ENCODE measurements around the gene TDRD7. TPM values are rescaled to one million over a fixed set of nuclear protein-coding genes. Genes with fewer than 3 reads are reported as not detected.

Gene TDRD7
- total and polyA plus RNA-seq, 9 of the 15 experiments (the other 6 are each of a cell fraction or from before 2014, with no cell fraction given) = 2.2 to 7.7 (median 5.2) TPM

DNA sequence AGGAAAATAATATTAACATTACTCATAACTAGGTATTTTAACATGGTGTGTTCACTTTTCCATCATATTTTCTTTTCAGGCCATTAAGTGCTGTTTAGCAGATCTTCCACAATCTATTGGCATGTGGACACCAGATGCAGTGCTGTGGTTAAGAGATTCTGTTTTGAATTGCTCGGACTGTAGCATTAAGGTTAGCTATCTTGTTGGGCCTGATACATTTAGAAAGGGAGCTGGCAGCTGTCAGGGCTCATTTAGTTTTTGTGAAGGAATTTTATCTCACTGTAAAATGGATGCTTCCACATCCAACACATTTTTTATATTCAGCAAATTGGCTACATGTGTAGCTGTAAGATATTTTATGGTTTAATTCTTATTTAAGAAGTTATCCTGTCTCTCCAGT is 68.9 kb downstream of the TDRD7 start:
- Histone ChIP-seq H3K4me3 (no peak overlapping the region), H3K27me3 (ENCODE audit: control insufficient read depth in 2 of 2, insufficient read depth in 2 of 2, low read length in 2 of 2) (no peaks in the 10 kb centered on the region), H3K27ac (ENCODE audit: extremely low read depth, low read depth, low read length) (no peak overlapping the region), H2AFZ (ENCODE audit: low read depth, low read length) (no peak overlapping the region), H3K4me2 (ENCODE audit: insufficient read depth, low read length) (no peak overlapping the region), H3K4me1 (replicated peaks in 1 of 2; ENCODE audit: control insufficient read depth in 2 of 2, insufficient read depth in 2 of 2, low read length in 2 of 2) (no peaks in the 10 kb centered on the region), H3K9me1 (ENCODE audit: control insufficient read depth, insufficient read depth, low read length) (no peaks in the 10 kb centered on the region), H4K20me1 (replicated peaks; ENCODE audit: control insufficient read depth, insufficient read depth, low read length) (no peaks in the 10 kb centered on the region), H3K36me3 (ENCODE audit: control insufficient read depth, insufficient read depth, low read length) (peaks cover 4% of the 10 kb centered on the region; the same call in 1 of the 3 replicates), H3K79me2 (ENCODE audit: control insufficient read depth, insufficient read depth, low read length) (no peaks in the 10 kb centered on the region), H3K9me3 (replicated peaks; ENCODE audit: control insufficient read depth, insufficient read depth, low read depth, low read length) (no peaks in the 10 kb centered on the region), H3K9ac (ENCODE audit: insufficient read depth in 1 of 2, low read depth in 2 of 2, low read length in 2 of 2) (no peak overlapping the region)
- no TSS peak for BruUV-seq (replicated peaks)
- FAIRE-seq (no peak), DNase-seq (ENCODE audit: extremely low read depth in 1 of 4, low spot score in 3 of 4) (no peak), ATAC-seq (no peak)
- POLR2A ChIA-PET = no interaction called here
- WGBS (ENCODE audit: insufficient coverage, low coverage, missing lambda C conversion rate) = 33% methylated on average over 1 of the region's 1 CpG
- CTCF ChIA-PET (ENCODE audit: low intra/inter-chr PET ratio) = no interaction called here
- TF ChIP-seq CBFA2T3 (IDR thresholded peaks at IDR 0.05) = peak; percentile 23
- TF ChIP-seq RHOXF2B (CRISPR knock-in tag; conservative IDR thresholded peaks at IDR 0.05) = no peak
- no peak for TF ChIP-seq ESRRB (CRISPR knock-in tag; IDR thresholded peaks at IDR 0.05; ENCODE audit: borderline replicate concordance)
- intact Hi-C loops (cut with micrococcal nuclease) (no loop called here), in situ Hi-C loops (cut with MboI) (no loop called here)

DNA sequence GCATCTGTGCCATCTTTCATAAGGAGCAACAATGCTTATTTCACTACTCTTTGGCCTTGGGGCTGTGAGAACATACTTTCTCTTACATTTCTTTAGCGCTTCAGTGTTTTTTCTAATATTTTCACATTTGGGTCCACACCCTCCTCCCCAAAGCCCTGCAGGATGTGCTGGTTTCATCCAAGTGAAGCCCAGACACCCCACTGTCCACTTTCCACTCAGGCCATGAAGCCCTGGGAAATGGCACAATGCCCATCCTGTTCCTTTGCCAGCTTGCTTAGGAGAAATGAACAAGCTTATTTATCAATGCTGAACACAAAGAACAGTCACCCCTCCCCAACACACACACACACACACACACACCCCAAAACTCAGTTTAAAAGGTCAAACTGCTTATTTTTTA is 72.2 kb downstream of the TDRD7 start:
- Histone ChIP-seq H3K79me2 (ENCODE audit: control insufficient read depth, insufficient read depth, low read length) (no peaks in the 10 kb centered on the region), H3K36me3 (ENCODE audit: control insufficient read depth, insufficient read depth, low read length) (peaks cover 4% of the 10 kb centered on the region; the same call in 1 of the 3 replicates), H3K9me1 (ENCODE audit: control insufficient read depth, insufficient read depth, low read length) (no peaks in the 10 kb centered on the region), H3K27me3 (ENCODE audit: control insufficient read depth in 2 of 2, insufficient read depth in 2 of 2, low read length in 2 of 2) (no peaks in the 10 kb centered on the region), H3K9ac (ENCODE audit: insufficient read depth in 1 of 2, low read depth in 2 of 2, low read length in 2 of 2) (no peak overlapping the region), H3K9me3 (replicated peaks; ENCODE audit: control insufficient read depth, insufficient read depth, low read depth, low read length) (no peaks in the 10 kb centered on the region), H3K4me1 (replicated peaks in 1 of 2; ENCODE audit: control insufficient read depth in 2 of 2, insufficient read depth in 2 of 2, low read length in 2 of 2) (no peaks in the 10 kb centered on the region), H4K20me1 (replicated peaks; ENCODE audit: control insufficient read depth, insufficient read depth, low read length) (no peaks in the 10 kb centered on the region), H3K4me2 (ENCODE audit: insufficient read depth, low read length) (no peak overlapping the region), H3K4me3 (no peak overlapping the region), H3K27ac (ENCODE audit: extremely low read depth, low read depth, low read length) (no peak overlapping the region), H2AFZ (ENCODE audit: low read depth, low read length) (no peak overlapping the region)
- BruUV-seq (replicated peaks) = no TSS peak
- in situ Hi-C loops (cut with MboI) (no loop called here), intact Hi-C loops (cut with micrococcal nuclease) (no loop called here)
- WGBS (ENCODE audit: insufficient coverage, low coverage, missing lambda C conversion rate) = 75% methylated on average over 1 of the region's 1 CpG
- ChIA-PET CTCF (ENCODE audit: low intra/inter-chr PET ratio) (no interaction called here), POLR2A (interaction anchor here (0.6 to 1.3 kb wide), 3 partner anchors 16 to 945 kb away, joined by 3 to 4 read pairs (median 3); no protein-coding TSS in a partner anchor)
- no peak for ATAC-seq
- no peak for FAIRE-seq
- DNase-seq (ENCODE audit: extremely low read depth in 1 of 4, low spot score in 3 of 4) = no peak
- TF ChIP-seq CREBBP (IDR thresholded peaks at IDR 0.05; ENCODE audit: low read depth, low read length) (no peak), SNAPC5 (CRISPR knock-in tag; IDR thresholded peaks at IDR 0.05) (no peak), PYGO2 (tag; IDR thresholded peaks at IDR 0.05) (no peak), EHMT2 (IDR thresholded peaks at IDR 0.05) (no peak), BRD9 (IDR thresholded peaks at IDR 0.05; ENCODE audit: low read depth, partially characterized antibody) (no peak)
- TF ChIP-seq, protein P1, sequence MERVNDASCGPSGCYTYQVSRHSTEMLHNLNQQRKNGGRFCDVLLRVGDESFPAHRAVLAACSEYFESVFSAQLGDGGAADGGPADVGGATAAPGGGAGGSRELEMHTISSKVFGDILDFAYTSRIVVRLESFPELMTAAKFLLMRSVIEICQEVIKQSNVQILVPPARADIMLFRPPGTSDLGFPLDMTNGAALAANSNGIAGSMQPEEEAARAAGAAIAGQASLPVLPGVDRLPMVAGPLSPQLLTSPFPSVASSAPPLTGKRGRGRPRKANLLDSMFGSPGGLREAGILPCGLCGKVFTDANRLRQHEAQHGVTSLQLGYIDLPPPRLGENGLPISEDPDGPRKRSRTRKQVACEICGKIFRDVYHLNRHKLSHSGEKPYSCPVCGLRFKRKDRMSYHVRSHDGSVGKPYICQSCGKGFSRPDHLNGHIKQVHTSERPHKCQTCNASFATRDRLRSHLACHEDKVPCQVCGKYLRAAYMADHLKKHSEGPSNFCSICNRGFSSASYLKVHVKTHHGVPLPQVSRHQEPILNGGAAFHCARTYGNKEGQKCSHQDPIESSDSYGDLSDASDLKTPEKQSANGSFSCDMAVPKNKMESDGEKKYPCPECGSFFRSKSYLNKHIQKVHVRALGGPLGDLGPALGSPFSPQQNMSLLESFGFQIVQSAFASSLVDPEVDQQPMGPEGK (CRISPR knock-in tag; IDR thresholded peaks at IDR 0.05; ENCODE audit: borderline replicate concordance) = no peak

Data from K562 (cell line).